ENCODE measurements around the gene FBLN1.

DNA sequence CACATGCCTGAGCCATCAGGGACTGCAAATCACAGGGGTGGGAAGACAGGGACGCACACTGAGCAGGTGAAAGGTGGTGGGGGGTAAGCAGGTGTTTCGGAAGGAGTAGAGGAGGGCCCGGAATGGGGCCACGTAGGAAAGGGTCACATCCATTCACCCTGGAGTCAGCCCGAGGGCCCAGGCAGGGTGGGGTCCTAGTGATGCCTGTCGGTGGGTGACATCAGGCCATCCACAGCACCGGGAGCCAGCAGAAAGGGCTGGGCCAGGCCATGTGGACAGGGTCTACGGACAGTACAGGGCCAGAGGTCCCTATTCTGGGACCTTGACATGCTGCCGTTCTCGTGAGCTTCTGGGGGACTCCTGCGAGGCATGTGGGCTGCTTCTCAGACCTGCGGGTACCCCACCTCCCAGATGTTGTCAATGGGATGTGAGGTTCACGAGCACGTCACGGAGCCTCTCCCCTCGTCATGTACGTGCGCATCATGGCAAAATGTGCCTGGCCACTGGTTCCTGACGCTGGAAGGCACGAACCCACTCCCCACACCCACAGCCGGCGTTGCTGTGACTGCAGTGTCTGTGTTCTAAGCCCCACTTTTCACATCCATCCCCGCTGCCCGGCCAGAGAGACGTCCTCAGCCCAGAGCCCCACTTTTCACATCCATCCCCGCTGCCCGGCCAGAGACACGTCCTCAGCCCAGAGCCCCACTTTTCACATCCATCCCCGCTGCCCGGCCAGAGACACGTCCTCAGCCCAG, 84.1 kb downstream of the FBLN1 start:
- TF ChIP-seq, protein P1, sequence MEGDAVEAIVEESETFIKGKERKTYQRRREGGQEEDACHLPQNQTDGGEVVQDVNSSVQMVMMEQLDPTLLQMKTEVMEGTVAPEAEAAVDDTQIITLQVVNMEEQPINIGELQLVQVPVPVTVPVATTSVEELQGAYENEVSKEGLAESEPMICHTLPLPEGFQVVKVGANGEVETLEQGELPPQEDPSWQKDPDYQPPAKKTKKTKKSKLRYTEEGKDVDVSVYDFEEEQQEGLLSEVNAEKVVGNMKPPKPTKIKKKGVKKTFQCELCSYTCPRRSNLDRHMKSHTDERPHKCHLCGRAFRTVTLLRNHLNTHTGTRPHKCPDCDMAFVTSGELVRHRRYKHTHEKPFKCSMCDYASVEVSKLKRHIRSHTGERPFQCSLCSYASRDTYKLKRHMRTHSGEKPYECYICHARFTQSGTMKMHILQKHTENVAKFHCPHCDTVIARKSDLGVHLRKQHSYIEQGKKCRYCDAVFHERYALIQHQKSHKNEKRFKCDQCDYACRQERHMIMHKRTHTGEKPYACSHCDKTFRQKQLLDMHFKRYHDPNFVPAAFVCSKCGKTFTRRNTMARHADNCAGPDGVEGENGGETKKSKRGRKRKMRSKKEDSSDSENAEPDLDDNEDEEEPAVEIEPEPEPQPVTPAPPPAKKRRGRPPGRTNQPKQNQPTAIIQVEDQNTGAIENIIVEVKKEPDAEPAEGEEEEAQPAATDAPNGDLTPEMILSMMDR (IDR thresholded peaks at IDR 0.05; ENCODE audit: low read length): no peak
- TF ChIP-seq EZH2 (IDR thresholded peaks at IDR 0.05; ENCODE audit: borderline replicate concordance, low read length): no peak

Data from OCI-LY1 (cell line).